PC-9 (cell line): ENCODE results near the gene USF1.

Source experiments
- EZH2 ChIP-seq: fragments of 200-600 bp; sonication (generic); IDR thresholded peaks from 2 replicates; pipeline ENCODE4 v1.8.0; 2017; ENCODE audit warnings: antibody characterized with exemption, low read depth
- TF ChIP-seq, protein P1 (sequence below): fragments of 200-600 bp; sonication (generic); conservative IDR thresholded peaks from 2 replicates; pipeline ENCODE4 v1.6.1; 2017; ENCODE audit warnings: mixed run types, antibody characterized with exemption, mild to moderate bottlenecking, moderate library complexity

DNA sequence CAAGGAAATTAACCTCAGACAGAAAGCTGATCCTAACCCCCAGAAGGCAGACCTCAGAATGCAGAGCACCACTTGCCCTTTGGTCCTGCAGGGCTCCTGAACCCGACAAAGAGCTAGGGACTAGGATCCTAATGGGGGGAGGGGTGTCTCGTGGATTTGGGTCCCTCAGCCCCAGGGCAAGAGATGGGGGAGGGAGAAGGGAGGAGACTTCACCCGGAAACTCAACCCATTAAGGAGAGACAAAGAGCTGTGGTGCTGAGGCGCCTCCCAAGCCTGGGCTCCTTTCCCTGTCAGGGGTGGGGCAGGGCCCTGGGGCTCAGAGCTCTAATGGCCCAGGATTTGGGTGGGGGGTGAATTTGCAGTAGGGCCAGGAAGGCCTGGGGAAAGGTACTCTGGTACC is 40.7 kb upstream of the USF1 start:
- TF ChIP-seq, protein P1, sequence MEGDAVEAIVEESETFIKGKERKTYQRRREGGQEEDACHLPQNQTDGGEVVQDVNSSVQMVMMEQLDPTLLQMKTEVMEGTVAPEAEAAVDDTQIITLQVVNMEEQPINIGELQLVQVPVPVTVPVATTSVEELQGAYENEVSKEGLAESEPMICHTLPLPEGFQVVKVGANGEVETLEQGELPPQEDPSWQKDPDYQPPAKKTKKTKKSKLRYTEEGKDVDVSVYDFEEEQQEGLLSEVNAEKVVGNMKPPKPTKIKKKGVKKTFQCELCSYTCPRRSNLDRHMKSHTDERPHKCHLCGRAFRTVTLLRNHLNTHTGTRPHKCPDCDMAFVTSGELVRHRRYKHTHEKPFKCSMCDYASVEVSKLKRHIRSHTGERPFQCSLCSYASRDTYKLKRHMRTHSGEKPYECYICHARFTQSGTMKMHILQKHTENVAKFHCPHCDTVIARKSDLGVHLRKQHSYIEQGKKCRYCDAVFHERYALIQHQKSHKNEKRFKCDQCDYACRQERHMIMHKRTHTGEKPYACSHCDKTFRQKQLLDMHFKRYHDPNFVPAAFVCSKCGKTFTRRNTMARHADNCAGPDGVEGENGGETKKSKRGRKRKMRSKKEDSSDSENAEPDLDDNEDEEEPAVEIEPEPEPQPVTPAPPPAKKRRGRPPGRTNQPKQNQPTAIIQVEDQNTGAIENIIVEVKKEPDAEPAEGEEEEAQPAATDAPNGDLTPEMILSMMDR: no peak
- no peak for TF ChIP-seq EZH2
